SK-N-SH (cell line): Measurements from ENCODE around the gene ZDHHC18. TPM values are rescaled to one million over a fixed set of nuclear protein-coding genes. Genes with fewer than 3 reads are reported as not detected.

Experiments used
- CTCF ChIA-PET: fragments of 300-600, 350-600 bp; formaldehyde crosslinking; extraction: SDS; loops from one replicate; lab custom pipeline; 2021; lab: Yijun Ruan, JAX
- POLR2A ChIA-PET: fragments of 350-600 bp; sonication (Branson Sonifier 250); formaldehyde crosslinking; extraction: SDS; loops from one replicate; lab custom pipeline; 2020; ENCODE audit warnings: antibody characterized with exemption, inconsistent platforms; lab: Yijun Ruan, JAX
- DNase-seq: peaks from one replicate; pipeline ENCODE4 v3.0.0; 2012
- H2AFZ ChIP-seq: fragments of 200-600 bp; sonication (generic); 2 replicates; pipeline ENCODE4 v1.8.1; 2016; ENCODE audit warnings: antibody characterized with exemption, mild to moderate bottlenecking, low read depth
- H3F3A ChIP-seq: fragments of 200-600 bp; sonication (generic); replicated peaks from 2 replicates; pipeline ENCODE3; 2016; ENCODE audit warnings: antibody characterized with exemption, mild to moderate bottlenecking; ENCODE audit not compliant: insufficient read depth
- H3K27ac ChIP-seq, 2 experiments: fragments of 200-500 bp in 1 of 2; fragments of 200-600 bp in 1 of 2; sonication (Bioruptor generic) in 1 of 2; sonication (generic), shearing (Covaris generic) in 1 of 2; 2 replicates each; pipeline versions ENCODE4 v1.5.1 to v1.6.1; 2014 to 2016; ENCODE audit warnings: low read depth in 2 of 2, inconsistent platforms in 1 of 2, low read length in 1 of 2, mild to moderate bottlenecking in 1 of 2, mixed read lengths in 1 of 2
- H3K27me3 ChIP-seq: fragments of 200-600 bp; sonication (generic), shearing (Covaris generic); 2 replicates; pipeline ENCODE4 v1.6.1; 2016; ENCODE audit warnings: mixed run types; ENCODE audit not compliant: insufficient read depth
- H3K36me3 ChIP-seq, 2 experiments: fragments of 200-500 bp in 1 of 2; fragments of 200-600 bp in 1 of 2; sonication (Bioruptor generic) in 1 of 2; sonication (generic) in 1 of 2; replicated peaks in 1 of 2; 2 replicates each; pipeline versions ENCODE3 to v1.5.1; 2014 to 2016; ENCODE audit warnings: low read length in 1 of 2, mild to moderate bottlenecking in 1 of 2; ENCODE audit not compliant: insufficient read depth in 2 of 2, control insufficient read depth in 1 of 2
- H3K4me1 ChIP-seq, 2 experiments: fragments of 200-500 bp in 1 of 2; fragments of 200-600 bp in 1 of 2; sonication (Bioruptor generic) in 1 of 2; sonication (generic), shearing (Covaris generic) in 1 of 2; 2 replicates each; pipeline versions ENCODE4 v1.5.1 to v1.6.1; 2014 to 2016; ENCODE audit warnings: low read depth in 1 of 2, low read length in 1 of 2, mixed run types in 1 of 2; ENCODE audit not compliant: insufficient read depth in 2 of 2, control insufficient read depth in 1 of 2
- H3K4me2 ChIP-seq: fragments of 200-600 bp; sonication (generic), shearing (Covaris generic); 2 replicates; pipeline ENCODE4 v1.6.1; 2017; ENCODE audit warnings: mixed run types
- H3K4me3 ChIP-seq, 2 experiments: fragments of 200-500 bp in 1 of 2; fragments of 200-600 bp in 1 of 2; sonication (Bioruptor generic) in 1 of 2; sonication (generic), shearing (Covaris generic) in 1 of 2; 2 replicates each; pipeline versions ENCODE4 v1.5.1 to v1.8.1; 2014 to 2016; ENCODE audit warnings: low read depth in 2 of 2, inconsistent platforms in 1 of 2, low read length in 1 of 2, mild to moderate bottlenecking in 1 of 2, mixed read lengths in 1 of 2, moderate library complexity in 1 of 2
- H3K79me2 ChIP-seq: fragments of 200-600 bp; sonication (generic); 2 replicates; pipeline ENCODE4 v1.8.1; 2017; ENCODE audit warnings: mild to moderate bottlenecking; ENCODE audit not compliant: insufficient read depth
- H3K9ac ChIP-seq: fragments of 200-600 bp; sonication (generic); 2 replicates; pipeline ENCODE4 v1.6.1; 2017; ENCODE audit warnings: mixed run types
- H3K9me2 ChIP-seq: fragments of 200-600 bp; sonication (generic); 2 replicates; pipeline ENCODE4 v1.6.1; 2017; ENCODE audit warnings: mixed run types
- H3K9me3 ChIP-seq: fragments of 200-600 bp; sonication (generic); 2 replicates; pipeline ENCODE4 v1.6.1; 2017; ENCODE audit warnings: mixed run types, mild to moderate bottlenecking, moderate library complexity
- H4K20me1 ChIP-seq: fragments of 200-600 bp; sonication (generic); 2 replicates; pipeline ENCODE4 v1.6.1; 2017; ENCODE audit warnings: mild to moderate bottlenecking, mixed run types; ENCODE audit not compliant: insufficient read depth
- CTCF ChIP-seq: fragments of 200-600 bp; sonication (generic); IDR thresholded peaks from 2 replicates; pipeline ENCODE4 v1.6.1; 2017; ENCODE audit warnings: antibody characterized with exemption, mild to moderate bottlenecking, moderate library complexity
- ELF1 ChIP-seq: IDR thresholded peaks from 2 replicates; pipeline ENCODE4 v1.4.0; 2012
- EZH2phosphoT487 ChIP-seq: fragments of 200-600 bp; sonication (generic); IDR thresholded peaks from 2 replicates; pipeline ENCODE4 v1.6.1; 2017; ENCODE audit warnings: low read depth, mixed run types, mild to moderate bottlenecking, antibody characterized with exemption, moderate library complexity, borderline replicate concordance
- GABPA ChIP-seq: IDR thresholded peaks from 2 replicates; pipeline ENCODE4 v1.4.0; 2012; ENCODE audit warnings: low read depth, mild to moderate bottlenecking
- RAD21 ChIP-seq: IDR thresholded peaks from 2 replicates; pipeline ENCODE4 v1.6.1; 2012; ENCODE audit warnings: mild to moderate bottlenecking, low read length
- RCOR1 ChIP-seq: fragments of 150-350 bp; IDR thresholded peaks from 2 replicates; pipeline ENCODE4 v1.6.1; 2017; ENCODE audit warnings: antibody characterized with exemption, low read length
- REST ChIP-seq: IDR thresholded peaks from 2 replicates; pipeline ENCODE4 v1.6.1; 2012; ENCODE audit warnings: mild to moderate bottlenecking, low read depth, low read length, moderate library complexity
- RFX5 ChIP-seq: IDR thresholded peaks from 2 replicates; pipeline ENCODE4 v1.6.1; 2012; ENCODE audit warnings: mild to moderate bottlenecking, improper control_type of control experiment, low read length
- TAF1 ChIP-seq: IDR thresholded peaks from 2 replicates; pipeline ENCODE4 v1.6.1; 2012; ENCODE audit warnings: low read depth, mild to moderate bottlenecking, low read length, moderate library complexity, borderline replicate concordance
- TCF12 ChIP-seq: IDR thresholded peaks from 2 replicates; pipeline ENCODE4 v1.4.0; 2012
- WGBS: methylation state at CpG from one replicate; pipeline ENCODE4 v1.1.6; 2017; ENCODE audit warnings: low lambda C conversion rate; 5-methylcytosine and 5-hydroxymethylcytosine counted together
- polyA plus RNA-seq, 3 experiments: library from polyadenylated mRNA; depleted of rRNA; stranded (reverse); fragments of >200 nt; gene quantifications; 2 replicates each; pipeline ENCODE4 v1.2.3, GENCODE V29; 2012
- TF ChIP-seq, protein P1 (sequence below): fragments of 150-350 bp; IDR thresholded peaks from 2 replicates; pipeline ENCODE4 v1.6.1; 2017; ENCODE audit warnings: antibody characterized with exemption, low read length, low read depth, borderline replicate concordance

The ZDHHC18 gene
- polyA plus RNA-seq, 1 of the 3 experiments (the other 2 are of a cell fraction), result 33.0 TPM

DNA sequence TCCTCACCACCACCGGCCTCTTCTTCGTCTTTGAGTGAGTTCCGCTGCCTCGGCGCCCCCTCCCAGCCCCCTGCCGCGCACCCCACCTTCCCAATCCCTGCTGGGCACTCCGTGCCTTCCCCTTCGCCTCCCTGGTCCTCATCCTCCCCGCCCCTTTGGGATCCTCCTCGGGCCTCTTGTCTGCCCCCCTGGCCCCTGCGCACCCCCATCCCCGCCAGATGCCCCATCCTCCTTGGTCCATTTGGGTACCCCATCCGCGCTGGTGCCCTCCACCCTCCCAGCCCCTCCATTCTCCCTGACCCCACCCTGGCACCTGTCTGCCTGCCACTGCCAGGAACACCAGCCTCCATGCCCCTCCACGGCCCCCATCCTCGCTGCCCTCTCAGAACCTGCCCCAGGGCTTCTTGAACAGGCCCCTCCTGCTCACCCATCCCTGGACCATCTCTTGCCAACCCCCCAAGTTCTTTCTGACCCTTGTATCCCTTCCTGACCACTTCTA is 667 bp downstream of the ZDHHC18 start:
- ChIA-PET POLR2A (no interaction called here), CTCF (interaction anchor here (1.8 to 2.2 kb wide), 2 partner anchors 17 to 52 kb away, joined by 5 to 7 read pairs; no protein-coding TSS in a partner anchor)
- Histone ChIP-seq H3K9me3 (no peaks in the 10 kb centered on the region), H3K79me2 (peaks cover 42% of the 10 kb centered on the region), H3F3A (no peaks in the 10 kb centered on the region), H3K4me2 (peak overlapping the region; percentile 95), H3K9me2 (no peaks in the 10 kb centered on the region), H2AFZ (no peak overlapping the region), H4K20me1 (no peaks in the 10 kb centered on the region), H3K36me3 (no peaks in the 10 kb centered on the region), H3K27ac (no peak overlapping the region; a peak in 1 of 4 replicates), H3K4me3 (peak overlapping the region; percentile 60 to 69), H3K27me3 (no peaks in the 10 kb centered on the region), H3K9ac (peak overlapping the region; percentile 68), H3K4me1 (peaks cover 6 to 21% of the 10 kb centered on the region in 2 experiments; a peak in 2 of 4 replicates)
- TF ChIP-seq RFX5 (no peak), RAD21 (no peak), REST (no peak), TCF12 (no peak), EZH2phosphoT487 (no peak), ELF1 (no peak), TAF1 (no peak), GABPA (no peak), RCOR1 (no peak), CTCF (no peak)
- TF ChIP-seq, protein P1, sequence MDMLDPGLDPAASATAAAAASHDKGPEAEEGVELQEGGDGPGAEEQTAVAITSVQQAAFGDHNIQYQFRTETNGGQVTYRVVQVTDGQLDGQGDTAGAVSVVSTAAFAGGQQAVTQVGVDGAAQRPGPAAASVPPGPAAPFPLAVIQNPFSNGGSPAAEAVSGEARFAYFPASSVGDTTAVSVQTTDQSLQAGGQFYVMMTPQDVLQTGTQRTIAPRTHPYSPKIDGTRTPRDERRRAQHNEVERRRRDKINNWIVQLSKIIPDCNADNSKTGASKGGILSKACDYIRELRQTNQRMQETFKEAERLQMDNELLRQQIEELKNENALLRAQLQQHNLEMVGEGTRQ, result no peak
- no peak for DNase-seq
- WGBS, result 4% methylated on average over 14 of the region's 17 CpGs
